Inflammatory macrophage (primary cell): ENCODE results near the gene OR2B2.

Source experiments
- DNase-seq, 2 donors: peaks; one replicate each; pipeline ENCODE4 v3.0.0-alpha.2; 2020 to 2022

Gene OR2B2

GRCh38 chr6:27866357-27867050 is 45.7 kb downstream of the OR2B2 start:
- DNase-seq, result peak; percentile 64 to 87

GRCh38 chr6:27865850-27866356 is 46.3 kb downstream of the OR2B2 start:
- DNase-seq, result peak in 1 of 2 donors; percentile 7

DNA sequence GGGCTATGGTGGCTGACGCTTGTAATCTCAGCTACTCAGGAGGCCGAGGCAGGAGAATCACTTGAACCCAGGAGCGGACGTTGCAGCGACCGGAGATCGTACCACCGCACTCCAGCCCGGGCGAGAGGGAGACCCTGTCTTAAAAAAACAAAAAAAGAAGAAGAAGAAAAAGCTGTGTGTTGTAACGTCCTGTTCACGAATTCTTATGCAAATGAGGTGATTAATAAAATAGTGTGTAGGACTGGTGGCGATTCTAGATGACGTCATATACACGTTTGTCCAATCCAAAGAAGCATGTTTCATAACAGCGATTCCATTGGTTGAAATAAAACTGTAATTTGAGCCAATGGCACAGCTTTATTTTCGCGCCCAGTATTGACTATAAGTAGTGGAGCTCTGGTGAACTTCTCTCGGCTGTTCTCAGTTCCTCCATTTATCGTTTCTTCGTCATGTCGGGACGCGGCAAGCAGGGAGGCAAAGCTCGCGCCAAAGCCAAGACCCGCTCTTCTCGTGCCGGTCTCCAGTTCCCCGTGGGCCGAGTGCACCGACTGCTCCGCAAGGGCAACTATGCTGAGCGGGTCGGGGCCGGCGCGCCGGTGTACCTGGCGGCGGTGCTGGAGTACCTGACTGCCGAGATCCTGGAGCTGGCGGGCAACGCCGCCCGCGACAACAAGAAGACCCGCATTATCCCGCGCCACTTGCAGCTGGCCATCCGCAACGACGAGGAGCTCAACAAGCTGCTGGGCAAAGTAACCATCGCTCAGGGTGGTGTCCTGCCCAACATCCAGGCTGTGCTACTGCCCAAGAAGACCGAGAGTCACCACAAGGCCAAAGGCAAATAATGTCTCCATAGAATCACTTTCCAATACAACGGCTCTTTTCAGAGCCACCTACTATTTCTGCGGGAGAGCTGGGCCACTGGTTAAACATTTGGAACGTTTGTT is 47.0 kb downstream of the OR2B2 start:
- DNase-seq, result peak; percentile 94 to 99

- DNase-seq, result peak; percentile 40 to 42
These were observed 48.0 kb downstream of the OR2B2 start for GRCh38 chr6:27863962-27864905.

DNA sequence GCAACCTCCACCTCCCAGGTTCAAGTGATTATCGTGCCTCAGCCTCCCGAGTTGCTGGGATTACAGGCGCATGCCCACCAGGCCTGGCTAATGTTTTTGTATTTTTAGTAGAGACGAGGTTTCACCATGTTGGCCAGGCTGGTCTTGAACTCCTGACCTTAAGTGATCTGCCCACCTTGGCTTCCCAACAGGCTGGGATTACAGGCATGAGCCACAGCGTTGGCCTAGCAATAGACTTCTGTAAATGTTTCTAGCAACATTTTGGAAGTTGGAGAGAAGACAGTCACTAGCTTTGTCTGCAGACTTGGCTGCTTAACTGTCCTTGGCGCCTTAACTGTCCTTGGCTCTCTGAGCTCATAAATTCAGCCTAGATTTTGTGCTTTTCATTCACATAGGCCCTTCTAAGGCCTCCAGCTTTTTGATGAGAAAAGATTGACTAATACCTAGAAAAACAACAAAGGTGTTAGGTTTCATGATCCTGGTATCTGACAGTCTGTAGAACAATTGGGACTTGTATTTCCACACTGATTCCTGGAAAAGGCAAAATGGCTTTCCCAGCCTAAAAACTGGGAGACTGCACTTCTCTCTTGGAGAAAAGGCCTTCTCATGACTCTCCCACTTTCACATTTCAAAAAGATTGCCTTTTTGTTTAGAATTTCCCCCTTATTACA is 49.7 kb downstream of the OR2B2 start:
- DNase-seq, result no peak

- DNase-seq, result peak; percentile 26 to 40
These were observed 50.3 kb downstream of the OR2B2 start for GRCh38 chr6:27861861-27862260.

DNA sequence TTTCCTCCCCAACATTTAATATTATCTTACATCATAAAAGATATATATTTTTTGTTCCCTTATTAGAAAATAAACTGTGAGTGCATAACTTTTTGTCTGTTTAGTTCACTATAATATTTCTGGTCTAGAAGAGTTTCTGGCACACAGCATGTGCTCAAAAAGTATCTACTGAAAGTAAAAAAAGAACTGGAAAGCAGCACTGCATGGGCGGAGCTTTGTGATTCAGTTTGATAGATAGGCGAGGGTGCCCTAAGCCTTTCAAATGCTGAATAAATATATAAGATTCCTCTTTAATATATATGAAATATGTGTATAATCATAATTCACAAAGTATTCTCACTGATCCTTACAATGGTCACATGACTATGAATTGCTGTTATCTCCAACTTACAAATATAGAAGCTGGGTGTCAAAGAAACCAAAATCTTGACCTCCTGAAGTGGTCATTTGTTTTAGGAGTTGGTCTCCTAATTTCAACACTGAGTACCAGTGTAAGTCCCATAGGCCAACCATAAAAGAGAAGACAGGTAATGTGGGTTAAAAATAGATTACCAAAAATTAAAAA is 50.8 kb downstream of the OR2B2 start:
- no peak for DNase-seq
